Measurements from ENCODE around the gene KLHDC7A.

DNA sequence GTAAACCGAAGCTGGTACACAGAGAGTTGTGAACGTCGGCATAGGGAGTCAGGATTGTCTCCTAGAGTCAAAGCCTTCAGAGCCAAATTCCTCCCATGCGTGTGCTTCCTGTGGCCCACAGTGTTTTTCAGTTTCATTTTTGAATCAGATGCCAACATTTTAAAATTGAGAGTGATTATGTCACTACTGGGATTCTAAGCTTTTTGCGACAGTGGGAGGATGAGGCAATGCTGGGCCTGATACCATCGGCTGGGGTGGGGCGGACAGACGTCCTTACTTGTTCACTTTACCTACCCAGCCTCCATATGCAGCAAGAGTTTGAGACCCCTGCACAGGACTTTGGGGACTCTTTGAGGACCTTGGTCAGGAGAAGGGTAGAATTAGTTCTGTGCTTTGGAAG is 1.3 kb upstream of the KLHDC7A start:
- no peak for TF ChIP-seq POLR2AphosphoS5 (IDR thresholded peaks at IDR 0.05; ENCODE audit: low read depth)
- TF ChIP-seq, protein P1, sequence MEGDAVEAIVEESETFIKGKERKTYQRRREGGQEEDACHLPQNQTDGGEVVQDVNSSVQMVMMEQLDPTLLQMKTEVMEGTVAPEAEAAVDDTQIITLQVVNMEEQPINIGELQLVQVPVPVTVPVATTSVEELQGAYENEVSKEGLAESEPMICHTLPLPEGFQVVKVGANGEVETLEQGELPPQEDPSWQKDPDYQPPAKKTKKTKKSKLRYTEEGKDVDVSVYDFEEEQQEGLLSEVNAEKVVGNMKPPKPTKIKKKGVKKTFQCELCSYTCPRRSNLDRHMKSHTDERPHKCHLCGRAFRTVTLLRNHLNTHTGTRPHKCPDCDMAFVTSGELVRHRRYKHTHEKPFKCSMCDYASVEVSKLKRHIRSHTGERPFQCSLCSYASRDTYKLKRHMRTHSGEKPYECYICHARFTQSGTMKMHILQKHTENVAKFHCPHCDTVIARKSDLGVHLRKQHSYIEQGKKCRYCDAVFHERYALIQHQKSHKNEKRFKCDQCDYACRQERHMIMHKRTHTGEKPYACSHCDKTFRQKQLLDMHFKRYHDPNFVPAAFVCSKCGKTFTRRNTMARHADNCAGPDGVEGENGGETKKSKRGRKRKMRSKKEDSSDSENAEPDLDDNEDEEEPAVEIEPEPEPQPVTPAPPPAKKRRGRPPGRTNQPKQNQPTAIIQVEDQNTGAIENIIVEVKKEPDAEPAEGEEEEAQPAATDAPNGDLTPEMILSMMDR (IDR thresholded peaks at IDR 0.05; ENCODE audit: insufficient read depth, low read length): no peak
